GM23248 (cell line): ENCODE results near the gene TPCN1.

Source experiments
- EZH2 ChIP-seq: fragments of 200-600 bp; sonication (generic); IDR thresholded peaks from 2 replicates; pipeline ENCODE4 v1.6.1; 2018; ENCODE audit warnings: antibody characterized with exemption, mild to moderate bottlenecking; ENCODE audit not compliant: insufficient read depth, poor library complexity, severe bottlenecking
- EZH2phosphoT487 ChIP-seq: fragments of 200-600 bp; sonication (generic); IDR thresholded peaks from 2 replicates; pipeline ENCODE4 v1.6.1; 2018; ENCODE audit warnings: antibody characterized with exemption, moderate library complexity, mild to moderate bottlenecking, low read depth; ENCODE audit not compliant: insufficient read depth

DNA sequence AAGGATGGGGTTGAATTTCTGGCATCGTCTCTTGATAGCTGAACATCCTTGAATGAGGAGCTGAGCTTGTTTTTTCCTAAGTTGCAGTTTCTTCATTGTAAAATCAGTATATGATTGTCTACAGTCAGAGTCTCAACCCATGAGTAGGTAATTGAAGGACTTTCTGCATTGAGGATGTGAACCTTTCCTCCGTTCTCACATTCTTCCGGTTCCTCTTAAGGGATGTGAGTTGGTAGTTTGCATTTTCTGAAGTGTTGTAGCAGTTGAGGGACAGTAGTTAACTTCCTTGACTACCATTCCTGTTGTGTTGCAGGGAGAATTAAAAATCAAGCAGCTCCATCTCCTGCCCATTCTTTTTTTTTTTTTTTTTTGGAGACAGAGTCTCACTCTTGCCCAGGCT, 19.1 kb downstream of the TPCN1 start:
- TF ChIP-seq EZH2phosphoT487 (no peak), EZH2 (no peak)
